ENCODE measurements around the gene MS4A6E. TPM values are rescaled to one million over a fixed set of nuclear protein-coding genes. Genes with fewer than 3 reads are reported as not detected.

Gene MS4A6E
- total RNA-seq, 4 donors from 2014 or later = not detected

DNA sequence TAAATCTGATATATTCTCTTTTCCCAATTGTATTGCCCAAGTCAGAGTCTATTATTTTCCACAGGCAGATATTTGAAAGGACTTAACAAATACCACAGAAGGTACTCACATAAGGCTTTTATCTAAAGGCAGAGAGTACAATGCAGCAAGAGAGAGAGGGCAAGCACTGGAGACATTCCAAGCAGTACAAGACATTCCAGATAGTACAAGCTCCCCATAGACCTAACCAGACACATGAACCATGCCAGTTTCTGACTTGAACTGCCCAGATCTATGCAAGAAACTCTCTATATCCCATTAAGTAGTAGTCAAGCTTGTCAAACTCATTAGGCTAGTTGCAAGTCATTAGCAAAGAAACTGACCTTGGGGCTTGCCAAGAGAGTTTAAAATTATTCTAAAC, 11.2 kb upstream of the MS4A6E start:
- ATAC-seq (no peak), DNase-seq (no peak)
- intact Hi-C loops (cut with DNase I; ENCODE audit: low total_unique reads) (no loop called here), in situ Hi-C loops (cut with MboI; ENCODE audit: low sequenced_read_pairs in 4 of 4) (no loop called here)
- H3K36me3 ChIP-seq = no peaks in the 10 kb centered on the region
- H3K9me3 ChIP-seq = no peaks in the 10 kb centered on the region
- H3K27ac ChIP-seq = no peak overlapping the region
- no peaks in the 10 kb centered on the region for H3K4me1 ChIP-seq
- H3K27me3 ChIP-seq = no peaks in the 10 kb centered on the region
- H3K4me3 ChIP-seq = no peak overlapping the region
- TF ChIP-seq, protein P1, sequence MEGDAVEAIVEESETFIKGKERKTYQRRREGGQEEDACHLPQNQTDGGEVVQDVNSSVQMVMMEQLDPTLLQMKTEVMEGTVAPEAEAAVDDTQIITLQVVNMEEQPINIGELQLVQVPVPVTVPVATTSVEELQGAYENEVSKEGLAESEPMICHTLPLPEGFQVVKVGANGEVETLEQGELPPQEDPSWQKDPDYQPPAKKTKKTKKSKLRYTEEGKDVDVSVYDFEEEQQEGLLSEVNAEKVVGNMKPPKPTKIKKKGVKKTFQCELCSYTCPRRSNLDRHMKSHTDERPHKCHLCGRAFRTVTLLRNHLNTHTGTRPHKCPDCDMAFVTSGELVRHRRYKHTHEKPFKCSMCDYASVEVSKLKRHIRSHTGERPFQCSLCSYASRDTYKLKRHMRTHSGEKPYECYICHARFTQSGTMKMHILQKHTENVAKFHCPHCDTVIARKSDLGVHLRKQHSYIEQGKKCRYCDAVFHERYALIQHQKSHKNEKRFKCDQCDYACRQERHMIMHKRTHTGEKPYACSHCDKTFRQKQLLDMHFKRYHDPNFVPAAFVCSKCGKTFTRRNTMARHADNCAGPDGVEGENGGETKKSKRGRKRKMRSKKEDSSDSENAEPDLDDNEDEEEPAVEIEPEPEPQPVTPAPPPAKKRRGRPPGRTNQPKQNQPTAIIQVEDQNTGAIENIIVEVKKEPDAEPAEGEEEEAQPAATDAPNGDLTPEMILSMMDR (IDR thresholded peaks at IDR 0.05 in 4 of 5, conservative IDR thresholded peaks at IDR 0.05 in 1 of 5) = no peak
- TF ChIP-seq POLR2A (IDR thresholded peaks at IDR 0.05) = no peak

DNA sequence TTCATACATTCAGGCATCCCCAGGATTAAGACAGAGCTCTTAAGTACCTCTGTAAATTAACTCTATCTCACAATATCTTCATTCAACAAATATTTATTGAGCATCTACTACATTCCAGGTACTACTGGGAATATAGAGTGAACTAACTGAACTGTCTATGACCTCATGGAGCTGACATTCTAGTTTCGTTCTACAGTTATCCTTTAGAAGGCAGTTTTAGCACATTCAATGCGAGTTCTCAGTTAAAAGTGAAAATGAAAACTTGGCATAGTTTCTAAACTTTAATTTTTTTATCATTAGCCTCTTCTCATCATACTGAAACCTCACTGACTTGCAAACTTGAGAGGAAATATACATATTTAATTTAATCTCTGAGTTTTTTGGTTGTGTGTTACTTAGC, 10.7 kb upstream of the MS4A6E start:
- Histone ChIP-seq H3K27me3 (no peaks in the 10 kb centered on the region), H3K9me3 (no peaks in the 10 kb centered on the region), H3K27ac (no peak overlapping the region), H3K4me1 (no peaks in the 10 kb centered on the region), H3K4me3 (no peak overlapping the region), H3K36me3 (no peaks in the 10 kb centered on the region)
- in situ Hi-C loops (cut with MboI; ENCODE audit: low sequenced_read_pairs in 4 of 4) (no loop called here), intact Hi-C loops (cut with DNase I; ENCODE audit: low total_unique reads) (no loop called here)
- DNase-seq (no peak), ATAC-seq (no peak)
- TF ChIP-seq, protein P1 (IDR thresholded peaks at IDR 0.05 in 4 of 5, conservative IDR thresholded peaks at IDR 0.05 in 1 of 5) = no peak
- no peak for TF ChIP-seq POLR2A (IDR thresholded peaks at IDR 0.05)

DNA sequence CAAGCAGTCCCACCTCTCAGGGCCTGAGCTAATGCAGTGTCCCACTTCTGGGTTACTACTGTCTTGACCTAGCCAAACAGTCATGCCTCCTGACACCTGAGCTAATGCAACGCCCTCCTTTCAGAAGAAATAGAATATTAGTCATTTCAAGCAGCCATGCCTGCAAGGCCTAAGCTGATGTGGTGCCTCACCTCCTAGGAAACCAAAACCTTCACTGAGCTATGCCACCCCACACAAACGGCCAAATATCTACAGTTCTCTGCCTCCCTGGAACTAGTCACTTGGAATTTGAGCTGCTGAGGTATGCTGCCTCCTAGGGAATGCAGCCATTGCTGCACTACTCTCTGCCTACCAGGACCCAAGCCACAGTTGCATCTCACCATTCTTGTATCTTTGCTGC, 8.3 kb upstream of the MS4A6E start:
- H3K27me3 ChIP-seq = no peaks in the 10 kb centered on the region
- in situ Hi-C loops (cut with MboI; ENCODE audit: low sequenced_read_pairs in 4 of 4) (no loop called here), intact Hi-C loops (cut with DNase I; ENCODE audit: low total_unique reads) (no loop called here)
- H3K27ac ChIP-seq = no peak overlapping the region
- TF ChIP-seq POLR2A (IDR thresholded peaks at IDR 0.05) = no peak
- TF ChIP-seq, protein P1 (IDR thresholded peaks at IDR 0.05 in 4 of 5, conservative IDR thresholded peaks at IDR 0.05 in 1 of 5) = no peak
- H3K9me3 ChIP-seq = no peaks in the 10 kb centered on the region
- no peaks in the 10 kb centered on the region for H3K4me1 ChIP-seq
- DNase-seq = no peak
- no peaks in the 10 kb centered on the region for H3K36me3 ChIP-seq
- no peak overlapping the region for H3K4me3 ChIP-seq
- no peak for ATAC-seq

DNA sequence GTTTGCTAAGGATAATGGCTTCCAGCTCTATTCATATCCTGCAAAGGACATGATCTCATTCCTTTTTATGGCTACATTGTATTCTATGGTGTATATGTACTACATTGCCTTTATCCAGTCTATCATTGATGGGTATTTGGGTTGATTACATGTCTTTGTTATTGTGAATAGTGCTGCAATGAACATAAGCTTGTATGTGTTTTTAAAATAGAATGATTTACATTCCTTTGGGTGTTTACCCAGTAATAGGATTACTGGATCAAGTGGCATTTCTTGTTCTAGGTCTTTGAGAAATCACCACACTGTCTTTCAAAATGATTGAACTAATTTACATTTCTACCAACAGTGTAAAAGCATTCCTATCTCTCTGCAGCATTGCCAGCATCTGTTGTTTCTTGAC, 6.0 kb upstream of the MS4A6E start:
- Histone ChIP-seq H3K36me3 (no peaks in the 10 kb centered on the region), H3K27me3 (no peaks in the 10 kb centered on the region), H3K27ac (no peak overlapping the region), H3K9me3 (no peaks in the 10 kb centered on the region), H3K4me3 (no peak overlapping the region), H3K4me1 (no peaks in the 10 kb centered on the region)
- no peak for ATAC-seq
- no peak for DNase-seq
- TF ChIP-seq POLR2A (IDR thresholded peaks at IDR 0.05) = no peak
- in situ Hi-C loops (cut with MboI; ENCODE audit: low sequenced_read_pairs in 4 of 4) (no loop called here), intact Hi-C loops (cut with DNase I; ENCODE audit: low total_unique reads) (no loop called here)

DNA sequence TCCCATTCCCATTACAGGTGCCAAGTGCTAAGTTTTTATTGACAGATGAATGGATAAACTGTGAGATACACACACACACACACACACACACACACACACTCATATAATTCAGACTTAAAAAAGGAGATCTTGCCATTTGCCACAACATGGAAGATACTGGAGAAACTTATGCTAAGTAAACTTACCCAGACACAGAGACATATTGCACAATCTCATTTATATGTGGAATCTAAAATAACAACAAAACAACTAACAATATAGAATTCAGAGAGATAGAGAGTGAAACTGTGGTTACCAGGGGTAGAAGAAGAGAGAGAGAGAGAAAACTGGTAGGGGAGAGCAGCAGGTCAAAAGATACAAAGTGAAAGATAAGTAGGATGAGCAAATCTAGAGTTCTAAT, 1.4 kb downstream of the MS4A6E start:
- Histone ChIP-seq H3K27ac (no peak overlapping the region), H3K27me3 (no peaks in the 10 kb centered on the region), H3K4me1 (no peaks in the 10 kb centered on the region), H3K36me3 (no peaks in the 10 kb centered on the region), H3K9me3 (no peaks in the 10 kb centered on the region), H3K4me3 (no peak overlapping the region)
- in situ Hi-C loops (cut with MboI; ENCODE audit: low sequenced_read_pairs in 4 of 4) (no loop called here), intact Hi-C loops (cut with DNase I; ENCODE audit: low total_unique reads) (no loop called here)
- TF ChIP-seq, protein P1 (IDR thresholded peaks at IDR 0.05 in 4 of 5, conservative IDR thresholded peaks at IDR 0.05 in 1 of 5) = no peak
- TF ChIP-seq POLR2A (IDR thresholded peaks at IDR 0.05) = no peak
- DNase-seq (no peak), ATAC-seq (no peak)

Measured in gastrocnemius medialis (tissue), 4 donors.